Vagina (tissue), 2 donors: ENCODE data around the gene OR10H5.
"Not testable (repeated sequence)": the region's sequence is repeated elsewhere in the genome, so short reads cannot be mapped to it uniquely, and the experiment has no call there.

ENCODE experiments used
- POLR2A ChIP-seq, 2 donors: fragments of 450-650 bp; IDR thresholded peaks; one replicate each; pipeline ENCODE4 v1.6.1; 2017; ENCODE audit warnings: antibody characterized with exemption in 2 of 2, mild to moderate bottlenecking in 2 of 2, moderate library complexity in 2 of 2
- POLR2AphosphoS5 ChIP-seq, 2 donors: sonication (generic); formaldehyde crosslinking; IDR thresholded peaks; one replicate each; pipeline ENCODE4 v1.9.0; 2017; ENCODE audit warnings: antibody characterized with exemption in 2 of 2, mild to moderate bottlenecking in 2 of 2, low read depth in 1 of 2; ENCODE audit not compliant: insufficient read depth in 1 of 2
- TF ChIP-seq, protein P1 (sequence below), 3 experiments: fragments of 450-650 bp in 2 of 3; fragments of 200-600 bp in 1 of 3; sonication (generic) in 1 of 3; IDR thresholded peaks; one replicate each; pipeline ENCODE4 v1.5.1; 2017 to 2019; ENCODE audit warnings: antibody characterized with exemption in 3 of 3, mild to moderate bottlenecking in 2 of 3, moderate library complexity in 2 of 3

GRCh38 chr19:15834232-15834631, 46.8 kb downstream of the OR10H5 start:
- TF ChIP-seq, protein P1, sequence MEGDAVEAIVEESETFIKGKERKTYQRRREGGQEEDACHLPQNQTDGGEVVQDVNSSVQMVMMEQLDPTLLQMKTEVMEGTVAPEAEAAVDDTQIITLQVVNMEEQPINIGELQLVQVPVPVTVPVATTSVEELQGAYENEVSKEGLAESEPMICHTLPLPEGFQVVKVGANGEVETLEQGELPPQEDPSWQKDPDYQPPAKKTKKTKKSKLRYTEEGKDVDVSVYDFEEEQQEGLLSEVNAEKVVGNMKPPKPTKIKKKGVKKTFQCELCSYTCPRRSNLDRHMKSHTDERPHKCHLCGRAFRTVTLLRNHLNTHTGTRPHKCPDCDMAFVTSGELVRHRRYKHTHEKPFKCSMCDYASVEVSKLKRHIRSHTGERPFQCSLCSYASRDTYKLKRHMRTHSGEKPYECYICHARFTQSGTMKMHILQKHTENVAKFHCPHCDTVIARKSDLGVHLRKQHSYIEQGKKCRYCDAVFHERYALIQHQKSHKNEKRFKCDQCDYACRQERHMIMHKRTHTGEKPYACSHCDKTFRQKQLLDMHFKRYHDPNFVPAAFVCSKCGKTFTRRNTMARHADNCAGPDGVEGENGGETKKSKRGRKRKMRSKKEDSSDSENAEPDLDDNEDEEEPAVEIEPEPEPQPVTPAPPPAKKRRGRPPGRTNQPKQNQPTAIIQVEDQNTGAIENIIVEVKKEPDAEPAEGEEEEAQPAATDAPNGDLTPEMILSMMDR (IDR thresholded peaks at IDR 0.05), result not testable (repeated sequence)
- not testable (repeated sequence) for TF ChIP-seq POLR2A (IDR thresholded peaks at IDR 0.05); POLR2AphosphoS5 (IDR thresholded peaks at IDR 0.05; ENCODE audit: insufficient read depth in 1 of 2, low read depth in 1 of 2)
